HepG2 (cell line): Measurements from ENCODE around the gene SGSM1. TPM values are rescaled to one million over a fixed set of nuclear protein-coding genes. Genes with fewer than 3 reads are reported as not detected.

Source experiments
- DNMT3B ChIP-seq: conservative IDR thresholded peaks from 2 replicates; pipeline ENCODE4 v1.6.1; 2016; ENCODE audit warnings: missing biosample characterization, control low read depth
- GFI1 ChIP-seq: sonication (generic); formaldehyde crosslinking; IDR thresholded peaks from 2 replicates; pipeline ENCODE4 v1.5.0; 2020; ENCODE audit warnings: missing genetic modification reagents, mild to moderate bottlenecking, borderline replicate concordance
- HIVEP1 ChIP-seq: sonication (generic); formaldehyde crosslinking; IDR thresholded peaks from 2 replicates; pipeline ENCODE4 v1.4.0; 2020; ENCODE audit warnings: mild to moderate bottlenecking, missing genetic modification reagents
- NR1H2 ChIP-seq: sonication (generic); formaldehyde crosslinking; IDR thresholded peaks from 2 replicates; pipeline ENCODE4 v1.8.1; 2022; ENCODE audit warnings: low read depth, missing genetic modification reagents, borderline replicate concordance
- NR2C2 ChIP-seq: sonication (generic); formaldehyde crosslinking; IDR thresholded peaks from 2 replicates; pipeline ENCODE4 v1.4.0; 2020; ENCODE audit warnings: missing genetic modification reagents, mild to moderate bottlenecking, moderate library complexity, borderline replicate concordance
- POLR2A ChIP-seq, 2 experiments: IDR thresholded peaks; 2 replicates each; pipeline ENCODE4 v1.6.1; 2011; ENCODE audit warnings: low read depth in 2 of 2, low read length in 2 of 2, mild to moderate bottlenecking in 1 of 2, moderate library complexity in 1 of 2; ENCODE audit not compliant: insufficient read depth in 1 of 2
- RBAK ChIP-seq: sonication (generic); formaldehyde crosslinking; IDR thresholded peaks from 2 replicates; pipeline ENCODE4 v1.5.1; 2020; ENCODE audit warnings: mild to moderate bottlenecking, missing genetic modification reagents
- SIX4 ChIP-seq: sonication (generic); formaldehyde crosslinking; IDR thresholded peaks from 2 replicates; pipeline ENCODE4 v1.4.0; 2020; ENCODE audit warnings: missing genetic modification reagents
- SOX5 ChIP-seq: IDR thresholded peaks from 2 replicates; pipeline ENCODE4 v1.6.1; 2016; ENCODE audit warnings: borderline replicate concordance
- XRCC5 ChIP-seq: fragments of 200-400 bp; formaldehyde crosslinking; optimal IDR thresholded peaks from 2 replicates; pipeline ENCODE3; 2017; ENCODE audit warnings: mild to moderate bottlenecking, low read length
- ZBTB1 ChIP-seq: sonication (generic); formaldehyde crosslinking; IDR thresholded peaks from 2 replicates; pipeline ENCODE4 v1.4.0; 2020; ENCODE audit warnings: missing genetic modification reagents, borderline replicate concordance
- ZBTB8A ChIP-seq: sonication (generic); formaldehyde crosslinking; IDR thresholded peaks from 2 replicates; pipeline ENCODE4 v1.4.0; 2020; ENCODE audit warnings: mild to moderate bottlenecking, low read depth, missing genetic modification reagents, borderline replicate concordance
- ZFP37 ChIP-seq: sonication (generic); formaldehyde crosslinking; IDR thresholded peaks from 2 replicates; pipeline ENCODE4 v1.4.0; 2020; ENCODE audit warnings: missing genetic modification reagents, borderline replicate concordance
- ZNF136 ChIP-seq: sonication (generic); formaldehyde crosslinking; IDR thresholded peaks from 2 replicates; pipeline ENCODE4 v1.8.1; 2022; ENCODE audit warnings: low read depth, mild to moderate bottlenecking, moderate library complexity, missing genetic modification reagents
- ZNF570 ChIP-seq: sonication (generic); formaldehyde crosslinking; IDR thresholded peaks from 2 replicates; pipeline ENCODE4 v1.4.0; 2020; ENCODE audit warnings: mild to moderate bottlenecking, missing genetic modification reagents, borderline replicate concordance
- ZNF572 ChIP-seq: sonication (generic); formaldehyde crosslinking; IDR thresholded peaks from 2 replicates; pipeline ENCODE4 v1.5.1; 2020; ENCODE audit warnings: mild to moderate bottlenecking, missing genetic modification reagents
- ZNF577 ChIP-seq: sonication (generic); formaldehyde crosslinking; IDR thresholded peaks from 2 replicates; pipeline ENCODE4 v1.4.0; 2020; ENCODE audit warnings: mild to moderate bottlenecking, low read depth, missing genetic modification reagents, borderline replicate concordance
- ZNF891 ChIP-seq: sonication (generic); formaldehyde crosslinking; IDR thresholded peaks from 2 replicates; pipeline ENCODE4 v1.5.0; 2020; ENCODE audit warnings: mild to moderate bottlenecking, missing genetic modification reagents
- polyA plus RNA-seq, 8 experiments: library from polyadenylated mRNA; depleted of rRNA in 3 of 8; stranded (reverse) in 7 of 8; unstranded in 1 of 8; fragments of >200 nt; fragmentation: Illumina TruSeq in 4 of 8; extraction: Trizol in 4 of 8; gene quantifications; 2 replicates each; pipeline versions ENCODE4 v1.2.1 to v1.2.3, GENCODE V29; 2011 to 2016; ENCODE audit warnings: low read depth in 4 of 8, missing spikeins in 1 of 8, mixed read lengths in 1 of 8; ENCODE audit not compliant: insufficient read depth in 1 of 8
- total RNA-seq, 5 experiments: library from RNA; depleted of rRNA; stranded (reverse); fragments of >200 nt; fragmentation: Illumina TruSeq; extraction: Trizol; gene quantifications; 2 replicates each; pipeline ENCODE4 v1.2.3, GENCODE V29; 2016; ENCODE audit warnings: low read depth in 1 of 5
- TF ChIP-seq, protein P1 (sequence below): sonication (generic); formaldehyde crosslinking; IDR thresholded peaks from 2 replicates; pipeline ENCODE4 v1.5.0; 2020; ENCODE audit warnings: missing genetic modification reagents
- TF ChIP-seq, protein P2 (sequence below): conservative IDR thresholded peaks from 2 replicates; pipeline ENCODE4 v1.6.1; 2018; ENCODE audit warnings: missing genetic modification reagents
- TF ChIP-seq, protein P3 (sequence below): sonication (generic); formaldehyde crosslinking; IDR thresholded peaks from 2 replicates; pipeline ENCODE4 v1.4.0; 2020; ENCODE audit warnings: missing genetic modification reagents
- TF ChIP-seq, protein P4 (sequence below): sonication (generic); formaldehyde crosslinking; IDR thresholded peaks from 2 replicates; pipeline ENCODE4 v1.4.0; 2020; ENCODE audit warnings: mild to moderate bottlenecking, missing genetic modification reagents
- TF ChIP-seq, protein P5 (sequence below): sonication (generic); IDR thresholded peaks from 2 replicates; pipeline ENCODE4 v1.6.1; 2016; ENCODE audit warnings: low read depth, borderline replicate concordance
- TF ChIP-seq, protein P6 (sequence below): IDR thresholded peaks from 2 replicates; pipeline ENCODE4 v1.6.1; 2012; ENCODE audit warnings: inconsistent platforms

Gene SGSM1
- total and polyA plus RNA-seq, 2 of the 13 experiments (the other 11 are each of a cell fraction or from before 2014, with no cell fraction given): 0.07 TPM; not detected in 1

DNA sequence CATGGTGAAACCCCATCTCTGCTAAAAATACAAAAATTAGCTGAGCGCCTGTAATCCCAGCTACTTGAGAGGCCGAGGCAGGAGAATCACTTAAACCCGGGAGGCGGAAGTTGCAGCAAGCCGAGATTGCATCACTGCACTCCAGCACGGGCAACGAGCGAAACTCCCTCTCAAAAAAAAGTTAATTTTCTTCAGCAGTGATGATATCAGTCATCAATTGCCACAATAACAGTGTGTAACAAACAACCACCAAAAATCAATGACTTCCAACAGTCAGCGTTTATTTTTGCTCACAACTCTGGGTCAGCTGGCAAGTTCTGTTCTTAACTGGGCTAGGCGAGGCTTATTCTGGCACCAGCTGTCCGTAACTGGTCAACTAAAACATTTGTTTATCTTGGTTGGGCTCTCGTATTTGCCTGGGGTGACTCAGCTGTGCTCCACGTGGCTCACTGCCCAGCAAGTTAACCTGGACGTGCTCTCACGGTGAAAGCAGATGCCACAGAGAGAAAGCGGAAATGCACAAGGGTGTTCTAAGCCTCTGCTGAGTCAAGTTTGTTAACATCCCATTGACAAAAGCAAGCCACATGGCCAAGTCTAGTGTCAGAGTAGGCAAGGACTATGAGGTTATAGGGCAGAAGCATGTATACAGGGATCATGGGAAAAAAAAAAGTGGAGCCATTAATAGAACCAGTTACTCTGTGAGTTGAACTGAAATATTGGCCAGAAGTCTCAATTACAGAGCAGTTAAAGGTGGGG is 88.4 kb downstream of the SGSM1 start (continued):
- TF ChIP-seq, protein P1, sequence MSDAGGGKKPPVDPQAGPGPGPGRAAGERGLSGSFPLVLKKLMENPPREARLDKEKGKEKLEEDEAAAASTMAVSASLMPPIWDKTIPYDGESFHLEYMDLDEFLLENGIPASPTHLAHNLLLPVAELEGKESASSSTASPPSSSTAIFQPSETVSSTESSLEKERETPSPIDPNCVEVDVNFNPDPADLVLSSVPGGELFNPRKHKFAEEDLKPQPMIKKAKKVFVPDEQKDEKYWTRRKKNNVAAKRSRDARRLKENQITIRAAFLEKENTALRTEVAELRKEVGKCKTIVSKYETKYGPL (CRISPR knock-in tag): no peak
- TF ChIP-seq ZNF891 (CRISPR knock-in tag): no peak; the same call in 1 of the 2 replicates
- no peak for TF ChIP-seq GFI1
- peak; percentile 47; the same call in 1 of the 2 replicates for TF ChIP-seq ZFP37 (CRISPR knock-in tag)
- TF ChIP-seq, protein P2, sequence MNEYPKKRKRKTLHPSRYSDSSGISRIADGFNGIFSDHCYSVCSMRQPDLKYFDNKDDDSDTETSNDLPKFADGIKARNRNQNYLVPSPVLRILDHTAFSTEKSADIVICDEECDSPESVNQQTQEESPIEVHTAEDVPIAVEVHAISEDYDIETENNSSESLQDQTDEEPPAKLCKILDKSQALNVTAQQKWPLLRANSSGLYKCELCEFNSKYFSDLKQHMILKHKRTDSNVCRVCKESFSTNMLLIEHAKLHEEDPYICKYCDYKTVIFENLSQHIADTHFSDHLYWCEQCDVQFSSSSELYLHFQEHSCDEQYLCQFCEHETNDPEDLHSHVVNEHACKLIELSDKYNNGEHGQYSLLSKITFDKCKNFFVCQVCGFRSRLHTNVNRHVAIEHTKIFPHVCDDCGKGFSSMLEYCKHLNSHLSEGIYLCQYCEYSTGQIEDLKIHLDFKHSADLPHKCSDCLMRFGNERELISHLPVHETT (CRISPR knock-in tag): no peak
- no peak for TF ChIP-seq NR1H2 (CRISPR knock-in tag)
- TF ChIP-seq ZBTB1 (CRISPR knock-in tag): no peak
- peak; percentile 75; the same call in 1 of the 2 replicates for TF ChIP-seq RBAK (CRISPR knock-in tag)
- TF ChIP-seq, protein P3, sequence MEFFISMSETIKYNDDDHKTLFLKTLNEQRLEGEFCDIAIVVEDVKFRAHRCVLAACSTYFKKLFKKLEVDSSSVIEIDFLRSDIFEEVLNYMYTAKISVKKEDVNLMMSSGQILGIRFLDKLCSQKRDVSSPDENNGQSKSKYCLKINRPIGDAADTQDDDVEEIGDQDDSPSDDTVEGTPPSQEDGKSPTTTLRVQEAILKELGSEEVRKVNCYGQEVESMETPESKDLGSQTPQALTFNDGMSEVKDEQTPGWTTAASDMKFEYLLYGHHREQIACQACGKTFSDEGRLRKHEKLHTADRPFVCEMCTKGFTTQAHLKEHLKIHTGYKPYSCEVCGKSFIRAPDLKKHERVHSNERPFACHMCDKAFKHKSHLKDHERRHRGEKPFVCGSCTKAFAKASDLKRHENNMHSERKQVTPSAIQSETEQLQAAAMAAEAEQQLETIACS (CRISPR knock-in tag): no peak
- peak; percentile 60; the same call in 1 of the 2 replicates for TF ChIP-seq SIX4 (CRISPR knock-in tag)
- TF ChIP-seq DNMT3B (CRISPR knock-in tag): 0 out of 2 replicates have a peak, but pooled peaks have one; percentile 54
- no peak for TF ChIP-seq ZNF136
- peak; percentile 68 for TF ChIP-seq SOX5 (CRISPR knock-in tag)
- peak; percentile 88 for TF ChIP-seq NR2C2 (CRISPR knock-in tag)
- TF ChIP-seq HIVEP1: no peak
- TF ChIP-seq, protein P4, sequence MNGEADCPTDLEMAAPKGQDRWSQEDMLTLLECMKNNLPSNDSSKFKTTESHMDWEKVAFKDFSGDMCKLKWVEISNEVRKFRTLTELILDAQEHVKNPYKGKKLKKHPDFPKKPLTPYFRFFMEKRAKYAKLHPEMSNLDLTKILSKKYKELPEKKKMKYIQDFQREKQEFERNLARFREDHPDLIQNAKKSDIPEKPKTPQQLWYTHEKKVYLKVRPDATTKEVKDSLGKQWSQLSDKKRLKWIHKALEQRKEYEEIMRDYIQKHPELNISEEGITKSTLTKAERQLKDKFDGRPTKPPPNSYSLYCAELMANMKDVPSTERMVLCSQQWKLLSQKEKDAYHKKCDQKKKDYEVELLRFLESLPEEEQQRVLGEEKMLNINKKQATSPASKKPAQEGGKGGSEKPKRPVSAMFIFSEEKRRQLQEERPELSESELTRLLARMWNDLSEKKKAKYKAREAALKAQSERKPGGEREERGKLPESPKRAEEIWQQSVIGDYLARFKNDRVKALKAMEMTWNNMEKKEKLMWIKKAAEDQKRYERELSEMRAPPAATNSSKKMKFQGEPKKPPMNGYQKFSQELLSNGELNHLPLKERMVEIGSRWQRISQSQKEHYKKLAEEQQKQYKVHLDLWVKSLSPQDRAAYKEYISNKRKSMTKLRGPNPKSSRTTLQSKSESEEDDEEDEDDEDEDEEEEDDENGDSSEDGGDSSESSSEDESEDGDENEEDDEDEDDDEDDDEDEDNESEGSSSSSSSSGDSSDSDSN: peak; percentile 52
- TF ChIP-seq ZNF570: no peak
- TF ChIP-seq, protein P5, sequence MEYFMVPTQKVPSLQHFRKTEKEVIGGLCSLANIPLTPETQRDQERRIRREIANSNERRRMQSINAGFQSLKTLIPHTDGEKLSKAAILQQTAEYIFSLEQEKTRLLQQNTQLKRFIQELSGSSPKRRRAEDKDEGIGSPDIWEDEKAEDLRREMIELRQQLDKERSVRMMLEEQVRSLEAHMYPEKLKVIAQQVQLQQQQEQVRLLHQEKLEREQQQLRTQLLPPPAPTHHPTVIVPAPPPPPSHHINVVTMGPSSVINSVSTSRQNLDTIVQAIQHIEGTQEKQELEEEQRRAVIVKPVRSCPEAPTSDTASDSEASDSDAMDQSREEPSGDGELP: peak; percentile 97
- no peak for TF ChIP-seq ZBTB8A
- TF ChIP-seq ZNF572 (CRISPR knock-in tag): no peak
- no peak for TF ChIP-seq POLR2A (IDR thresholded peaks at IDR 0.05; ENCODE audit: insufficient read depth in 1 of 2, low read depth in 2 of 2, low read length in 2 of 2)
- TF ChIP-seq, protein P6, sequence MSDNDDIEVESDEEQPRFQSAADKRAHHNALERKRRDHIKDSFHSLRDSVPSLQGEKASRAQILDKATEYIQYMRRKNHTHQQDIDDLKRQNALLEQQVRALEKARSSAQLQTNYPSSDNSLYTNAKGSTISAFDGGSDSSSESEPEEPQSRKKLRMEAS: peak; percentile 98
- no peak for TF ChIP-seq ZNF577 (CRISPR knock-in tag)
- peak; percentile 15 for TF ChIP-seq XRCC5
